NAMALWA (cell line): ENCODE data around the gene GRIA2.
A peak's percentile ranks its signal among the peaks of the same experiment; 100 is the strongest.
"Not testable (repeated sequence)": the region's sequence is repeated elsewhere in the genome, so short reads cannot be mapped to it uniquely, and the experiment has no call there.

Experiments
- DNase-seq: peaks from one replicate; pipeline ENCODE4 v3.0.0-alpha.2; 2015; ENCODE audit warnings: low spot score

GRIA2 gene

DNA sequence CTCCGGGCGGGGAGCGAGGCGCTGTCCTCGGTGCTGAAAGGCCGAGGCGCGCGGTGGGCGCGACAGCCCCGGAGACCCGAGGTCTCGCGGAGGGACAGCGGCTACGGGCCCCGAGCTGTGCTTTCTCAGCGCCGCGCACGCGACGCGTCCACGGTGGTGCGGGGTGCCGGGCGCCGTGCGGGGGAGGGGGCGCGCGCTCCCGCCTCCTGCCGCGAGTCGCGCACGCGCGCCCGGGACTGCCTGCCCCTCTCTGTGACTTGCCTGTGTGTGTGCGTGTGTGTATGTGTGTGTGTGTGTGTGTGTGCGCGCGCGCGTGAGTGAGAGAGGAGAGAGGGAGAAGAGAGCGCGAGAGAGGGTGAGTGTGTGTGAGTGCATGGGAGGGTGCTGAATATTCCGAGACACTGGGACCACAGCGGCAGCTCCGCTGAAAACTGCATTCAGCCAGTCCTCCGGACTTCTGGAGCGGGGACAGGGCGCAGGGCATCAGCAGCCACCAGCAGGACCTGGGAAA lies at the start of gene GRIA2:
Gene GRIA2 (plus strand): TSS at position 358 of the 511 bp plus-strand sequence. CDS start 315 bp downstream, outside the sequence.
- no peak for DNase-seq

DNA sequence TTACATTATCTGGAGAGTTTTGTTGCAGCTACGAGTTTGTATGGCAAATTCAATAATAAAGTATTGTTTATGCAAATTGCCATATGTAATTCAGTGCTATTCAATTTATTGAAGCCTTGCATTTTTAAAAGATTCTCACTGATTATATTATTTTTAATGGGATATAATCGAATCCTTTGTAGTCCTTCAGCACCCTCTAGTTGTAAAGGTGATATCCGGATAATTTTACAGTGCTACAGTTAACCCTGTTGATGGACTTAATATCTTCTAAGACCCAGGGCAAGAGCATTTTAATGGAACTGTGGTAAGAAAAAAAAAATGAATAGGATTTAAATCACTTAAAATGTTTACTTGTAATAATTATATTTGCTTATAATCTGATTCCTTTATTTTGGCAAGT lies 48.5 kb upstream of the GRIA2 start:
- DNase-seq: no peak

DNA sequence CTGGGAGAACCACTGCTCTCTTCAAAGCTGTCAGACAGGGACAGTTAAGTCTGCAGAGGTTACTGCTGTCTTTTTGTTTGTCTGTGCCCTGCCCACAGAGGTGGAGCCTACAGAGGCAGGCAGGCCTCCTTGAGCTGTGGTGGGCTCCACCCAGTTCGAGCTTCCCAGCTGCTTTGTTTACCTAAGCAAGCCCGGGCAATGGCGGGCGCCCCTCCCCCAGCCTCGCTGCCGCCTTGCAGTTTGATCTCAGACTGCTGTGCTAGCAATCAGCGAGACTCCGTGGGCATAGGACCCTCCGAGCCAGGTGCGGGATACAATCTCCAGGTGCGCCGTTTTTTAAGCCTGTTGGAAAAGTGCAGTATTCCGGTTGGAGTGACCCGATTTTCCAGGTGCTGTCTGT lies 40.3 kb upstream of the GRIA2 start:
- DNase-seq: not testable (repeated sequence)

DNA sequence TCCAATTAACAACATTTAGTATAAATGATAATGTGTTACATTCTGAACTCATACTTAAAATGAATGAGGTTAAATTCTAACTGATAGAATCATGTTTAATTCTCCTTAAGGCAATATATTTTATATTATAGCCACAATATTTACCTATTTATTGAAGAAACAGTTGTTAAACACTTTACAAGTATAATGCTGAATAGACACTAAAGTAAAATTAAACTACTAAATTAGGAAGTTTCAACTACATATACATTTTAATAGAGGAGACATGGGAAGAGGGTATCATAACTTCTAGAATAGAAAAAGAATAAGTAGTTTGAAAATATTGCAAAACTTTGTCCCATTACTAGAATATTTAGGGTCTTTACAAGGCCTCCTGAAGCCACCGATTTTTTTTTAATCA lies 36.2 kb upstream of the GRIA2 start:
- DNase-seq: no peak

DNA sequence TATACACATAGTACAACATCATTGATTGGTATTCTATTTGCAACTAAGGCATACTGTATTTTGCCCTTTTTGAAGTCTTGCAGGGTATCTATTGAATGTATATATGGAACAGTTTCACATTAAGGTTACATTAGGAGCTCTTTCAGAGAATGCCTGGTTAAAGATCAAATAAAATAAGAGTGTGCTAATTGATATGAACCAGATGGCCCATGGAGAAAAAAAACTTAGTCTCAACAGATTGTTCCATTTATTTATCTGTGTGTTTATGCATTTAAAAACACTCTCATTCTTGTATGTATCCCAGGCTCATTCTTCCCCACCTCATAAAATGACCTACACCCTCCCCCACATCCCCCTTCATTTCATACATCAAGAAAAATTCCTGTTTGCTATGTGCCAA lies 35.2 kb upstream of the GRIA2 start:
- DNase-seq: no peak

DNA sequence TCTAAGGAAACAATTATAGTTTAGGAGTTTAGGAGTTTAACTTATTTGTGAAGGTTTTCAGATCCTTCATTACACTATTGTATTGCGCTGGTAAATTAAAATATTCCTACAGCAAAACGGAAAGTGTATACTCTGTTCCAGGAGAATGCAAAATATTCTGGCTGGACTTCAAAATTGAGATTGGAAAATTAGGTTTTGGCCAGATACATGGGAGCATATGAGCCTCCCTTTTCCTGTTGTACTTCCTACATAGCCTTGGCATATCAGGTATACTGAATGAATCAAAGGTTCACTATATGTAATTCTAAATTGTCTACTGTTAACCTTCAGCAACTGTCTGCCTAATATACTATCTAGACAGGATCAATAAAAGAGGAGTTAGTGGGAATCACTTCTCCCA lies 25.2 kb upstream of the GRIA2 start:
- no peak for DNase-seq

DNA sequence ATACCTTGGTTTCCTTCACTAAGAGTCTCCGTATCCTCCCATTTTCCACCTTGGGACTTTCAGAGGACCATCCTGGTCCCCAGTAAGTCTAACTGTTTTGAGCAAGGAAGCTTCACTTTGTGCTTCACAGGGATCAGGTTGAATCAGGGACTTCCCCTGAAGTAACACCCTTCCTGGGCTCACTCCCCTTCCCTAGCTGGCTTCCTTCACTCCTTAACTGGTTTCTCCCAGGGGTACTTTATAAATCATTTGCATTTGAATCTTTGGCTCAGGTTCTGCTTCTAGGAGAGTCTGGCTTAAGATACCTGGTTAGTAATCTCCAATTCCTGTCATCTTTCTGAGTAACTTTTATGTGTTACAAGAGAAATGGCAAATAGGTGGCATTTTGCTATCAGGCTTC lies 24.5 kb upstream of the GRIA2 start:
- DNase-seq: no peak

DNA sequence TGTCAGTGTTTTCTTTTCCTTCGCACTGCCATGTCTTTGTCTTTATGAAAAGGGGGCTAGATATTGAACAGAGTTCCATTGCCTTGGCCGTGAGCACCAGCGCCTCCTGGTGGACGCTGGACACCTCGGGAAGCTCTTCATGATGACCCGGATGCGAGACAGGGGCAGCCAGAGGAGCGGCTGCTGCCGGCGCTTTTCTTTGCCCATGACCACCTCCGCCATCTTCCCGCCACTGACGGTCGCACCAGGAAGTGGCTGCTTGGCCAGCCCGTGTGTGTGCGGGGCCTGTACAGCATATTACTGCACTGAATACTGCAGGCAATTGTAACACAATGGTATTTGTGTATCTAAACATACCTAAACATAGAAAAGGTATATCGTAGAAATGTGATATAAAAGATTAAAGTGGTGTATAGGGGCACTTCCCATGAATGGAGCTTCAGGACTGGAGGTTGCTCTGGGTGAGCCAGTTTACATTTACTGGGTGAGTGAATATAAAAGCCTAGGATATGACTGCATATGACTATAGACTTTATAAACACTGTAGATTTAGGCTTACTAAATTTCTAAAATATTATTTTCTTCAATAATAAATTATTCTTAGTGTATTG lies 15.8 kb upstream of the GRIA2 start:
- DNase-seq: peak; percentile 52

DNA sequence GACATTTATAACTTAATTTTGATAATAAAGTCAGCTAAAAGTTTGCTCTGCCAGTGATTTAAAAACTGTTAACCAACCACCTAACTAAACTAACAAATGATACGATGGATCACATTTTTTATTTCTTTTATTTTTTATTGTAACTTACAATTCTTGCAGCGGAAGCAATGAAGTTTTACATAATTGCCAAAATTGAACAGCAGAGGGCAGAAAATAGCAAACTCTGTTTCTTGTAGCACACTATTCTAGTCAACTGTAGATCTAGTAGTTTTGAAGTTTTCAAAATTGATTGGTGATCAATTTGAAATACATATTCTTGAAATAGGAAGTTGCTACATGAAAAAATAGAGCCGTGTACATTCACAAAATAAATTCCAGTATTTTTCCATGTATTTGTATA lies 2.8 kb upstream of the GRIA2 start:
- peak; percentile 40 for DNase-seq

DNA sequence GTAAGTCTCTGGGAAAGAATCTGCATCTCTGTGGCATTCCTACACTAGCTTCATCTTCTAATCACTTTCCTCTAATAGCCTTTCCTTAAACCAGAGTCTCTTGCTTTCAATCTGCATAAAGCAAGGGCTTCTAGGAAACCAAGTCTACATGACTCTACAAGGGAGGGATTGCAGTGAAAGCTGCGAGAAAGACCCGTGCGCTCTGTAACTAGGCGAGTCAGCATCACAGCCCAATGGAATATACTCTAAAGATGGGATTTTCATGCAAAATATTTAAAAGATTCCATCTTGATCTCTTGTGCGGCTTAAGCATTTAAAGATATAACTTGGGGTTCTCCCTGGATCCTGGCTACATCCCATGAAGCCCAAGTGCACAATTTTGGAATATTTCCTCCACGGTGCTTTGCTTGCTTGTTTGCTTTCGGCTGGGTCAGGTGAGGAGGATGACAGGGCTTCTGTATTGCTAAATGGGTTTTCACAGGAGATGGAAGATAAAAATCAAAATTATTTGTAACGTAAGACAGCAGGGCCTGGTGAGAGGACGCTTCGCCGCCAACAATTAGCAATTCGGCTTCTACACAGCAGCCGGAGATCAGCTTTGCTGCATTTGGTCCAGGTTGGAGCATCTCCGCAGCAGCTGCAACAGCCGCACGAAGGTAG lies 687 bp upstream of the GRIA2 start:
- DNase-seq: no peak

DNA sequence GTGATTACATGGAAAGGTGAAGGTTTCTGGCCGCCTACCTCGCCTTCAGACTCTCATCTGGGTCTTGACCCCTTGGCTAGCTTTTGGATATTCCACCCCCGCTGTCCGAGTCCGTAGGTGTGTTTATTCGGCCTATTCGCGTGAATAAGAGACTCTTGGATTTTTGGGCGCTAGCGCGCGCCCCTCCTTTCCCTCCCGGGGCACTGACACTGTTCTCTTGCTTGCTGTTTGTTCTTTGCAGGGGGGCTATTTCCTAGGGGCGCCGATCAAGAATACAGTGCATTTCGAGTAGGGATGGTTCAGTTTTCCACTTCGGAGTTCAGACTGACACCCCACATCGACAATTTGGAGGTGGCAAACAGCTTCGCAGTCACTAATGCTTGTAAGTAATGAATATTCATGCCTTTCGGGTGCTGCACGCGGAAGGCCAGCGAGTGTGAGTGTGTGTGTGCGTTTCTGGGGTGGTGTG lies 932 bp downstream of the GRIA2 start:
- DNase-seq: no peak

DNA sequence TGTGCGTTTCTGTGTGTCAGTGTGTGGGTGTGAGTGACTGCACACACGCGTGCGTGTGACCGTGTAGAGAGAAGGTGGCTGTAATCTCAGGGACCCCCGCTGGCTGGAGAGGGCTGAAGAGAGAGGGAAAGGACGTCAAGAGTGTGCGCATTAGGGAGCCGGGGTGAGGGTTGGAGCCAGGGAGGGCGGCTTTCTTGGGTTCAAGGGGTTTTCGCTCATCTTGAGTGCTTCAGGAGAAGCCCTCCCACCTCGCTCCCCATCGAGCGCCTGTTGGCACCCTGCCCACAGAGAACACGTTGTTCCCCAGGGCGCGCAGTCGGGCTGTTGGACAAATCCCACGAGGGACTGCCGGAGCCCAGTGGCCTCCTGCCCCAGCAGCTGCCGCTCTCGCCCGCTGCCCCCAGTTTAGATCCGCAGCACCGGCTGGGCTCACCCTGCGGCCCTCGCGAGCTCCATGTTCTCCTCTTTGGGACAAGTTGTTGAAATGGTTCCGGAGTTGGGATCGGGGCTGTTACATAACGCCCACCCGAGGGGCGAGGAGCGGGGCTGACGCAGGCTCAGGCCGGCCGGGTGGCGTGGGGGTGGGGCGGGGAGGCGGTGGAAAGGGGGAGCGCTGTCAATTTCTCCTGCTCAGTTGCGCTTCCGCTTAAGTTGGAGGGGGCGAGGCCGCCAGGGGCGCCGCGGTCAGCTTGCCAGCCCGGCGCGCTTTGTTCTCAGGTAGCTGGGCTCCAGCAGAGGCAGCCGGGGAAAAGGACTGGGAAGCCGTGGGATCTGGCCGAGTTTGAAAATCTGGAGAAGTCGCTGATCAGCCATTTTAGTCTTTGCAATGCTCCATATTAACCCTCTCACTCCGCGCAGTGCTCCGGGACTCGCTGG lies 1.6 kb downstream of the GRIA2 start:
- DNase-seq: no peak

DNA sequence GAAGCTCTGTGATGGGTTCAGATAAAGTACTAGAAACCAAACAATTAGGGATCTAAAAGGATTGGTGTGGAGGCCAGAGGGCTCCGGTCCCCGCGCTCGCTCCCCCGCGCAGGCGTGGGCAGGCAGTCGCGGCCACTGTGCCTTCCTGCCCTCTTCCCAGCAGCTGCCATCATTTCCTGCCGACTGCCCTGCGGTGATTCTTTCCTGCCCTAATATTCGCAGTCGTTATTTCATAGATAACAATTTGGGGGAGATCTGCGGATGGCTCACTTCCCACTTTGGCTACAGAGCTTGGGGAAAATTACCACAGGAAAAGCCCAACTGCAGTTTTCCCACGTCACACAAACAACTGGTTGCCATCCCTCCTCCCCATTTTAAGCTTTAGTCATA lies 2.2 kb downstream of the GRIA2 start:
- DNase-seq: no peak

DNA sequence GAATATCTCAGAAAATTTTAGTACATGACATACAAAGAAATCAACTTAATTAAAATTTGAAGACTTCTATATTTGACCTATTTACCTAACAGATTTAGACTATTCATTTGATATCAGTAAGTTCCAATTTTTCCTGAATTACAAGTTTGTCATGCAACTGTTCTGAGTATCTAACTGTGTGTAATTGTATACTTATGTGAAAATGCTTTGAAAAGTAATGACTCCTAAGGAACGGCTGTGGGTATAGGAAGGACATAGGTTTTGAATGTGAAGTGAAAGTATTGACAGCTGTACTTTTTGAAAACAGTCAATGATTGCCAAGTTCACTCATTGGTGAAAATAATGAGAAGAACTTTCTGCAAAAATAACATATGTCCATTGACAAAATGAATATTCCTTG lies 2.9 kb downstream of the GRIA2 start:
- DNase-seq: no peak

DNA sequence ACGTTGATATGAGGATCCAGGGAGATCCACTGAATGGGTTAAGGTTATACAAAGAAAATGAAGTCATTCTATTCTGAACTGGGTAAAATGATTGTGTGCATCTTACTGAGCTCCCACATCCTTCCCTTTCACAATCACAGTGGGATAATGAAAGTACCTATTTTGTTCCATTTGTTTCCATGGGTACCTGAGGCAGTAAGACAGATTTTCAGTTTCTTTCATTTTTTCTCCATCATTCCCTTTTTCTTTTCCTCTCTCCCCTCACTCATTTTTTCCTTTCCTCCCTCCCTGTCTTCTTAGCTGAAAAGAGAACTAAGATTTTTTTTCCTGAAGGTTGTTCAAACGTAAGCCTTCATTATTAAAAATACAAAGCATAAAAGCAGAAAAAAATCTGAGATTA lies 4.6 kb downstream of the GRIA2 start:
- DNase-seq: no peak

DNA sequence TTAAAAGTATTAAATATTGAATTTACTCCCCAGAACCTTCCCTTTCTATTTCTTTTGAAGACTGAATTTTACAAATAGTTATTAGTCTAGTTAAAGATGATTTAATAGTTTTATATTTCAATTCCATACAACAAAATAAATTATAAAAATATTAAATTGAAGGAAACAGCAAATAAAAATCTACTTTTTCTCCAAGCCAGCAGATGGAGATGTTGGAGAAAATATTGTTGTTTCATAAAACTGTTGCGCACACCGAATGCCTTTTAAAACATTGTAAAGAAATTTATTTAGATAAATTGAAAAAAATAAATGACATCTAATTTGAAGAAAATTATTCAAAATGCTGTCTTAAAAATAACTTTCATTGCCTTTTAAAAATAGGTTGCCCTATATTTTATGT lies 5.5 kb downstream of the GRIA2 start:
- no peak for DNase-seq

DNA sequence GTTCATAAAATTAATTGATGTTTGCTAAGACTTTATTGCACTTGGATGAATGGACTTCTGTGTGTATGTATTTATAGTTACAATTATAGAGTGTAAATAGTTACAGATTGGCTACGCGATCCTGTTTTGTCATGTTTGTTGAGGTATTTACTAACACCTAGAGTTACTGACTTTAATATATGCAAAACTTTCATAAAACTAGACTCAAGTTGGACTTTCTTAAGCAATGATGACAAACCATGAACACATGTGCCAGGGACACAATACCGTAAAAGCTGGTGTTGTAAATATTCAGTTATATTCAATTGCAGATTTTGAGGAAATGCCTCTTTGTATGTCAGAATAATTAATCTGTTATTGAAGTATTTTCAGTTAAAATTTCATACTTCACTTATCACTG lies 6.1 kb downstream of the GRIA2 start:
- DNase-seq: no peak

DNA sequence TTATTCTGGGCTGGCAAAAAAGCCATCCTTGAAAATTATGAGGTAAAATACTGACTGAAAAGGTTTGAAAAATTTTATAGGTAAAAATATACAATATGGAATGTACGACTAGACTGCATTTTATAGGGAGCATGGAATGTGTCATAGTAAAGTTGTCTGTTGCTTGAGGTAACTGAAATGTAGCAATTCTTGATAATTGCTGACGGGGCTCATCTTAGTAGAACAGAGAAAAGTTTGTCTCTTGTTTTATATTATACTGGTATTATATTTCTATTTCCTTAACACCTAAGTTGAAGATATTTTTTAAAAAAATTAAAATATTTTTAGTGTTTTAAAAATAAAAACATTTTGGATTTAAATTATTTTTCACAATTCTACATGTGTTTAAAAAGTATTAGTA lies 11.0 kb downstream of the GRIA2 start:
- DNase-seq: no peak

DNA sequence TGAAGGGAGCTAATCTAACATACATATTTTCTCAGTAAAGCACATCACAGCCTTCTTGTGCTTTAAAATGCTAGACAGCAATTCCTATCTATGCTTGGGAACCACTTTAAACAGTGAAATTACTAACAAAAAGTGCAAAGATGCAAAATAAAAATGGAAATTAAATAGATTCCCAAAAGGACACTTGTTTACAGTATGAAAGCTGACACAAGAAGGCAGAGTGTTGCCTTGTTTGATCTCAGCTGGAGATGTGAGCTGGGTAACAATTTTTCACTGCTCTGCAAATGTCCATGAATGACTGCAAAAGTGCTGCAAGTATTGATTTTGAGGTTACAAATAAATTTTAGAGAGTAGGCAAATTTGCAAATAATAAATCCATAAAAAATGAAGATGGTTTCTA lies 22.3 kb downstream of the GRIA2 start:
- DNase-seq: no peak

DNA sequence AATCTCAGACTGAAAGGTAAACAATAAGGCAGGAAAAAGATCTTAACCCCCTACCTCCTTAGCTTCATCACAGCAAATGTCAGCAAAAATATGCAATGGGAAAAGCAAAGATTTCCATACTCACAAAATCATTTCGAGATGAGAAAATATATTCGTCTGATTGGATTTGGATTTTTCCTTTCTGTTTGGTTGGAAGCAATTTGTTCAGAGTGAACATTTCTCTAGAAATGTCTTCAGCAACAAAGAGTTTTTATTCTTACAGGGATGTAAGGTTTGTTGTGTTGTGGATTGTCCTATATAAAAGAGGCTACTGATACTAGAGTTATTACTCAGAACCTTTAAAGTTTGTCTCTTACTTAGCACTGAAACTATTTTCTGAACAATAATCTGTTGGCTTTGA lies 23.8 kb downstream of the GRIA2 start:
- no peak for DNase-seq

DNA sequence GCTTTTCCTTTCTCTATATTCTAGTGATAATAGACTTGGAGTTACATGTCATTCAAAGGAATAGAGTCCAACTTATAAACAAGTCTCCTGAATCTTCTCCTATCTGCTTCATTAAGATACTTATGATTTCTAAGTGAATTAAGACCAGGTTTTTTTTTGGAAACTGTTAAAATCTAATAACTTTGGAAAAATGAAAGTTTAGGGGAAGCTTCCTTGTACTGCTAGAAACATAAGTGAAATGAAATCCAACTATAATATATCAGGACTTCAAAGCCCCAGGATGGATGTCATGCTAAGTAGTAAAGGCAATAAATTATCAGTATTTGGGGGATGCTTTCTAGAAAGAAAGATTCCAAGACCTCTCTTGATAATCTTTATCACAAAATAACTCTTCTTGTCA lies 24.8 kb downstream of the GRIA2 start:
- DNase-seq: no peak

DNA sequence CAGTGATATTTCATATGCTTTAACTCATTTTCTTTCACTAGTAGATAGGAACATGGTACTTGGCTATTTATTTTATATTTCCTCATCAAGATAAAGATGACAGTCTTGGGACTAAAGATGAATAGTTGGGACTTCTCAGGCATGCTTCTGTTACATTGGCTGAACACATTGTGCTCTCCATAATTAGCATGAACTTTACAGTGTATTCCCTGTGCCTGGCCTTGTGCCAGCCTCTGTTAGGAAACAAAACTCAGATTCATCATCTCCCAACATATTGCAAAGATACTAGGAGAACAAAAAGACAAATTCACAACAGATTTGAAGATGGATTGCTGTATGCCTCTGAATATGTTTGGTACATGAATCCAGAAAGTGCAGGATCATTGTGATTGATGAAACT lies 26.4 kb downstream of the GRIA2 start:
- DNase-seq: no peak

DNA sequence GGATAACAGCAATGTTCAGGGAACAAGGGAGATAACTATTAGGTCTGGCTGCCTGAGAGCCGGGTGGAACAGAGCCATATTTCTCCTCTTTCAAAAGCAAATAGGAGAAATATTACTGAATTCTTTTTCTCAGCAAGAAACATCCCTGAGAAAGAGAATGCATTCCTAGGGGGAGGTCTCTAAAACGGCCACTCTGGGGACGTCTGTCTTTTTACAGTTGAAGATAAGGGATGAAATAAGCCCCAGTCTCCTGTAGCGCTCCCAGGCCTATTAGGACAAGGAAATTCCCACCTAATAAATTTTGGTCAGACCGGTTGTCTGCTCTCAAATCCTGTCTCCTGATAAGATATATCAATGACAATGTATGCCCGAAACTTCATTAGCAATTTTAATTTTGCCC lies 37.6 kb downstream of the GRIA2 start:
- DNase-seq: not testable (repeated sequence)
